ENCODE measurements around the gene TRA2B. TPM values are rescaled to one million over a fixed set of nuclear protein-coding genes. Genes with fewer than 3 reads are reported as not detected.

The TRA2B gene
- total and polyA plus RNA-seq, 12 donors = 78.2 to 242 (median 106) TPM

DNA sequence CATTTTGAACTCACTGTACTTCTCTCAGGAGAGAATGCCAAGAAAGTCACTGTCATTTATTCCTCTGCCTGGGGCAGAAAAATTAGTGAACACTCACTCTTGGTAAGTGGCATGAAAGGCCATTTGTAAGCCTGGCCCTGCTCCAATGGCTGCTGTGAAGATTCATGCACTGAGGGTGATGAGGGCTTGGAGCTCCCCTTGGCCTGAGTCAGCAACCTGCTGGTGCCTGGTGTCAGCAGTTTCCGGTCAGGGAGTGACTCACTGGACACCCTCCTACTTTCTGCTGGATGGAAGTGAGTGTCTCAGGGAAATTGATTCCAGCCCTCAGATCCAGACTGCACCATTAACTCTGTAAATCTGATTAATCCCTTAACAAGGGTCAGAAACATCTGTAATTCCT lies 37.6 kb downstream of the TRA2B start:
- H3K36me3 ChIP-seq (replicated peaks in 1 of 2) = no peaks in the 10 kb centered on the region
- H3K9me3 ChIP-seq (replicated peaks in 1 of 3) = peaks cover 0 to 5% (median 0%) of the 10 kb centered on the region in 3 donors
- H3K27me3 ChIP-seq = no peaks in the 10 kb centered on the region
- peak overlapping the region in 1 of 5 donors; percentile 18 for H3K27ac ChIP-seq
- intact Hi-C loops (cut with DNase I) = no loop called here
- no peak overlapping the region for H3K4me3 ChIP-seq
- peak; percentile 75 to 96 (median 91) for DNase-seq
- WGBS, 4 donors = 10 to 23% (median 16%) methylated on average over 1 of the region's 1 CpG
- no peak for TF ChIP-seq POLR2A (IDR thresholded peaks at IDR 0.05)
- TF ChIP-seq, protein P1, sequence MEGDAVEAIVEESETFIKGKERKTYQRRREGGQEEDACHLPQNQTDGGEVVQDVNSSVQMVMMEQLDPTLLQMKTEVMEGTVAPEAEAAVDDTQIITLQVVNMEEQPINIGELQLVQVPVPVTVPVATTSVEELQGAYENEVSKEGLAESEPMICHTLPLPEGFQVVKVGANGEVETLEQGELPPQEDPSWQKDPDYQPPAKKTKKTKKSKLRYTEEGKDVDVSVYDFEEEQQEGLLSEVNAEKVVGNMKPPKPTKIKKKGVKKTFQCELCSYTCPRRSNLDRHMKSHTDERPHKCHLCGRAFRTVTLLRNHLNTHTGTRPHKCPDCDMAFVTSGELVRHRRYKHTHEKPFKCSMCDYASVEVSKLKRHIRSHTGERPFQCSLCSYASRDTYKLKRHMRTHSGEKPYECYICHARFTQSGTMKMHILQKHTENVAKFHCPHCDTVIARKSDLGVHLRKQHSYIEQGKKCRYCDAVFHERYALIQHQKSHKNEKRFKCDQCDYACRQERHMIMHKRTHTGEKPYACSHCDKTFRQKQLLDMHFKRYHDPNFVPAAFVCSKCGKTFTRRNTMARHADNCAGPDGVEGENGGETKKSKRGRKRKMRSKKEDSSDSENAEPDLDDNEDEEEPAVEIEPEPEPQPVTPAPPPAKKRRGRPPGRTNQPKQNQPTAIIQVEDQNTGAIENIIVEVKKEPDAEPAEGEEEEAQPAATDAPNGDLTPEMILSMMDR (IDR thresholded peaks at IDR 0.05) = no peak
- H3K4me1 ChIP-seq (replicated peaks in 1 of 2) = peaks cover 0 to 5% of the 10 kb centered on the region in 2 donors

DNA sequence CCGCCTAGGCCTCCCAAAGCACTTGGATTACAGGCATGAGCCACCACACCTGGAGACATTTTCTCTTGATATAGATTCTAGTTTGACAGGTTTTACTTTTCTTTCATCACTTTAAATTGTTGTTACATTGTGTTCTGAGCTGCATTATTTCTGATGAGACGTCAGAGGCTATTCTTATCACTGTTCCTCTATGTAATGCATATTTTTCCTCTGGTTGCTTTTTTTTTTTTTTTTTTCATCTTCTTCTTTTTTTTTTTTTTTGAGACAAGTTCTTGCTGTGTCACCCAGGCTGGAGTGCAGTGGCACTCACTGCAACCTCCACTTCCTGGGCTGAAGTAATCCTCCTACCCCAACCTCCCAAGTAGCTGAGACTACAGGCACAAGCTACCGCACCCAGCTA lies 41.2 kb downstream of the TRA2B start:
- WGBS, 4 donors = 81 to 88% (median 83%) methylated on average over 3 of the region's 3 CpGs
- H3K36me3 ChIP-seq (replicated peaks in 1 of 2) = no peaks in the 10 kb centered on the region

DNA sequence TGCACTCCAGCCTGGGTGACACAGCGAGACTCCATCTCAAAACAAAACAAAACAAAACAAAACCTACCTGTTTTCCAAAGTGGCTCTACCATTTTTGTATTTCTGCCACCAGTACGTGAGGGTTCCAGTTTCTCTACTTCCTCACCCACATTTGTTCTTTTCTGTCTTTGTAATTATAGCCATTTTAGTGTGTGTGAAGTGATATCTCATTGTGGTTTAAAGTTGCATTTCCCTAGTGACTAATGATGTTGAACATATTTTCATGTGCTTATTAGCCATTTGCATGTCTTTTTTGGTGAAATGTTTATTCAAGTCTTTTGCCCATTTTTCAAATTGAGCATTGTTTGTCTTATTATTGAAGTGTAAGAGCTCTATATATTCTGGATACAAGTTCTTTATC lies 50.7 kb downstream of the TRA2B start:
- Histone ChIP-seq H3K9me3 (replicated peaks in 1 of 3) (no peaks in the 10 kb centered on the region), H3K27ac (no peak overlapping the region)
- WGBS, 4 donors = 75 to 84% (median 79%) methylated on average over 2 of the region's 2 CpGs

More for the DNA sequence above, 41.2 kb downstream of the TRA2B start:
- DNase-seq = no peak
- H3K4me3 ChIP-seq = no peak overlapping the region
- no peak for TF ChIP-seq POLR2A (IDR thresholded peaks at IDR 0.05)
- TF ChIP-seq, protein P1 (IDR thresholded peaks at IDR 0.05) = no peak
- peaks cover 0 to 5% (median 0%) of the 10 kb centered on the region in 3 donors for H3K9me3 ChIP-seq (replicated peaks in 1 of 3)
- H3K4me1 ChIP-seq (replicated peaks in 1 of 2) = peaks cover 0 to 5% of the 10 kb centered on the region in 2 donors
- H3K27ac ChIP-seq = no peak overlapping the region
- no peaks in the 10 kb centered on the region for H3K27me3 ChIP-seq
- intact Hi-C loops (cut with DNase I) = no loop called here

DNA sequence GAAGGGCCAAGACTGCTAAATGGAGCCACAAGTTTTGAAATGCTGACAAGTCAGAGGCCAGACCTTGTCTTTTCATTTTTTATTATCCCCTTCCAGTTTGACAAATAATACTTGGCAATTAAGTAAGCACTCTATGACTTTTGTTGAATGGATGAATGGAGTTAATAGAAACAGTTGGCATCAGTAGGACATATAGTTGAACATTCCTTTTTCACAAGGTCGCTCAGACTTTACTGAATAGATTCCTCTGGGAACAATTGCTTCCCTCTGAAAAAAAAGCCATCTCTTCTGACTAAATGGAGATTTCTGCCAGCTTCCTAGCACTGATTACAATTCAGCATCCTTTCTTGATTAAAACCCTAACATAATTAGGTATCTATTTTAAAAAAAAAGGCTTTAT lies 53.2 kb downstream of the TRA2B start:
- no peak for TF ChIP-seq POLR2A (IDR thresholded peaks at IDR 0.05)
- TF ChIP-seq, protein P1 (IDR thresholded peaks at IDR 0.05) = no peak
- intact Hi-C loops (cut with DNase I) = no loop called here
- Histone ChIP-seq H3K4me3 (no peak overlapping the region), H3K36me3 (replicated peaks in 1 of 2) (no peaks in the 10 kb centered on the region), H3K27me3 (no peaks in the 10 kb centered on the region), H3K27ac (no peak overlapping the region), H3K9me3 (replicated peaks in 1 of 3) (no peaks in the 10 kb centered on the region), H3K4me1 (replicated peaks in 1 of 2) (no peaks in the 10 kb centered on the region)
- DNase-seq = no peak
- WGBS, 4 donors = 57 to 83% (median 68%) methylated on average over 1 of the region's 1 CpG

More for the DNA sequence above, 50.7 kb downstream of the TRA2B start:
- H3K4me1 ChIP-seq (replicated peaks in 1 of 2) = no peaks in the 10 kb centered on the region
- no peak for DNase-seq
- no peak overlapping the region for H3K4me3 ChIP-seq
- intact Hi-C loops (cut with DNase I) = no loop called here
- no peaks in the 10 kb centered on the region for H3K27me3 ChIP-seq
- TF ChIP-seq POLR2A (IDR thresholded peaks at IDR 0.05) = no peak
- TF ChIP-seq, protein P1 (IDR thresholded peaks at IDR 0.05) = no peak
- no peaks in the 10 kb centered on the region for H3K36me3 ChIP-seq (replicated peaks in 1 of 2)
